Peyer's patch (tissue), 4 donors: ENCODE measurements around the gene TOR1AIP1. TPM values are rescaled to one million over a fixed set of nuclear protein-coding genes. Genes with fewer than 3 reads are reported as not detected.

ENCODE experiments used
- DNase-seq, 3 donors: peaks; one replicate each; pipeline ENCODE4 v3.0.0-alpha.2; 2017 to 2019
- H3K27ac ChIP-seq, 4 donors: fragments of 200-600 bp; sonication (generic); one replicate each; pipeline ENCODE4 v1.5.1; 2016 to 2019
- H3K27me3 ChIP-seq, 2 donors: fragments of 200-600 bp; sonication (generic); one replicate each; pipeline ENCODE4 v1.5.1; 2019
- H3K36me3 ChIP-seq, 3 donors: fragments of 200-600 bp; sonication (generic); one replicate each; pipeline ENCODE4 v1.5.1; 2016 to 2019
- H3K4me1 ChIP-seq, 4 donors: fragments of 200-600 bp; sonication (generic); one replicate each; pipeline ENCODE4 v1.5.1; 2016 to 2019
- H3K4me3 ChIP-seq, 4 donors: fragments of 200-600 bp; sonication (generic); 1 replicate in 3 of 4; 2 replicates in 1 of 4; pipeline ENCODE4 v1.5.1; 2016 to 2019; ENCODE audit warnings: mild to moderate bottlenecking in 1 of 4
- H3K9me3 ChIP-seq, 4 donors: fragments of 200-600 bp; sonication (generic); one replicate each; pipeline ENCODE4 v1.5.1; 2016 to 2019; ENCODE audit warnings: mild to moderate bottlenecking in 1 of 4
- POLR2A ChIP-seq, 2 donors: fragments of 450-650 bp; IDR thresholded peaks; one replicate each; pipeline ENCODE4 v1.5.1; 2017; ENCODE audit warnings: antibody characterized with exemption in 2 of 2, mild to moderate bottlenecking in 2 of 2, moderate library complexity in 2 of 2
- total RNA-seq, 4 donors: library from RNA; depleted of rRNA; stranded (reverse); fragments of >200 nt; gene quantifications; one replicate each; pipeline ENCODE4 v1.1.0, GENCODE V29; 2016
- TF ChIP-seq, protein P1 (sequence below), 6 experiments: fragments of 450-650 bp in 4 of 6; fragments of 200-600 bp in 2 of 6; sonication (generic) in 1 of 6; IDR thresholded peaks; one replicate each; pipeline ENCODE4 v1.5.1; 2017 to 2019; ENCODE audit warnings: antibody characterized with exemption in 6 of 6, mild to moderate bottlenecking in 3 of 6, moderate library complexity in 1 of 6

Gene TOR1AIP1
- total RNA-seq, 4 donors from 2014 or later, result 24.7 to 41.3 (median 30.0) TPM

GRCh38 chr1:179941454-179941853, 59.4 kb downstream of the TOR1AIP1 start:
- Histone ChIP-seq H3K4me3 (no peak overlapping the region), H3K27me3 (no peaks in the 10 kb centered on the region), H3K9me3 (no peaks in the 10 kb centered on the region), H3K27ac (no peak overlapping the region), H3K4me1 (no peaks in the 10 kb centered on the region), H3K36me3 (no peaks in the 10 kb centered on the region)
- no peak for DNase-seq
- TF ChIP-seq POLR2A (IDR thresholded peaks at IDR 0.05), result no peak
- TF ChIP-seq, protein P1, sequence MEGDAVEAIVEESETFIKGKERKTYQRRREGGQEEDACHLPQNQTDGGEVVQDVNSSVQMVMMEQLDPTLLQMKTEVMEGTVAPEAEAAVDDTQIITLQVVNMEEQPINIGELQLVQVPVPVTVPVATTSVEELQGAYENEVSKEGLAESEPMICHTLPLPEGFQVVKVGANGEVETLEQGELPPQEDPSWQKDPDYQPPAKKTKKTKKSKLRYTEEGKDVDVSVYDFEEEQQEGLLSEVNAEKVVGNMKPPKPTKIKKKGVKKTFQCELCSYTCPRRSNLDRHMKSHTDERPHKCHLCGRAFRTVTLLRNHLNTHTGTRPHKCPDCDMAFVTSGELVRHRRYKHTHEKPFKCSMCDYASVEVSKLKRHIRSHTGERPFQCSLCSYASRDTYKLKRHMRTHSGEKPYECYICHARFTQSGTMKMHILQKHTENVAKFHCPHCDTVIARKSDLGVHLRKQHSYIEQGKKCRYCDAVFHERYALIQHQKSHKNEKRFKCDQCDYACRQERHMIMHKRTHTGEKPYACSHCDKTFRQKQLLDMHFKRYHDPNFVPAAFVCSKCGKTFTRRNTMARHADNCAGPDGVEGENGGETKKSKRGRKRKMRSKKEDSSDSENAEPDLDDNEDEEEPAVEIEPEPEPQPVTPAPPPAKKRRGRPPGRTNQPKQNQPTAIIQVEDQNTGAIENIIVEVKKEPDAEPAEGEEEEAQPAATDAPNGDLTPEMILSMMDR (IDR thresholded peaks at IDR 0.05), result no peak

- Histone ChIP-seq H3K27ac (no peak overlapping the region), H3K4me1 (peaks cover 0 to 10% (median 0%) of the 10 kb centered on the region in 4 donors), H3K4me3 (no peak overlapping the region), H3K27me3 (no peaks in the 10 kb centered on the region), H3K9me3 (no peaks in the 10 kb centered on the region), H3K36me3 (no peaks in the 10 kb centered on the region)
- TF ChIP-seq POLR2A (IDR thresholded peaks at IDR 0.05), result no peak
- TF ChIP-seq, protein P1 (IDR thresholded peaks at IDR 0.05), result no peak
- DNase-seq, result no peak
Observed at GRCh38 chr1:179950651-179951050, 68.6 kb downstream of the TOR1AIP1 start.

GRCh38 chr1:179951383-179952144, 69.5 kb downstream of the TOR1AIP1 start:
- peak overlapping the region in 2 of 4 donors; percentile 21 to 39 for H3K27ac ChIP-seq
- no peak for DNase-seq
- H3K36me3 ChIP-seq, result no peaks in the 10 kb centered on the region
- TF ChIP-seq, protein P1 (IDR thresholded peaks at IDR 0.05), result no peak
- TF ChIP-seq POLR2A (IDR thresholded peaks at IDR 0.05), result no peak
- H3K9me3 ChIP-seq, result no peaks in the 10 kb centered on the region
- peaks cover 0 to 13% (median 2%) of the 10 kb centered on the region in 4 donors for H3K4me1 ChIP-seq
- H3K4me3 ChIP-seq, result no peak overlapping the region
- no peaks in the 10 kb centered on the region for H3K27me3 ChIP-seq

DNA sequence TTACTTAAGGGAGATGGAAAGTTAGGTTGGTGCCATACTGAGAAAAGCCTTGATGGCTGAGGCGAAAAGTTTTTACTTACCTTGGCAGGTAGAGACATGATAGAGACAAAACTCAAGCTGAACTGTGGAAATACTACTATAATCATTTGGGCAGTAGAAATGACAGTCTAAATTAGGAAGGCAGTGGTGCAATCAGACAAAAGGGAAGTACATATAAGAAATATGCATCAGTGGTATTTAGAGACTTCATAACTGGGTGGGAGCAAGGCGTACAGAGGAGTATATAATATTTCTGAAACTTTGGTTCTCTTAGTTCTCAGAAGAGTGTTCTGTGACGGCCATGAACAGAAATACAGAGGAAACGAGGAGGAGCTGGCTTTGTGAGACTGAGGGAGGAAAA, 70.1 kb downstream of the TOR1AIP1 start:
- TF ChIP-seq POLR2A (IDR thresholded peaks at IDR 0.05), result no peak
- TF ChIP-seq, protein P1 (IDR thresholded peaks at IDR 0.05), result no peak
- DNase-seq, result no peak
- H3K36me3 ChIP-seq, result no peaks in the 10 kb centered on the region
- H3K4me3 ChIP-seq, result no peak overlapping the region
- H3K27me3 ChIP-seq, result no peaks in the 10 kb centered on the region
- no peaks in the 10 kb centered on the region for H3K9me3 ChIP-seq
- H3K4me1 ChIP-seq, result peaks cover 0 to 17% (median 2%) of the 10 kb centered on the region in 4 donors
- peak overlapping the region in 2 of 4 donors; percentile 21 to 39 for H3K27ac ChIP-seq

- Histone ChIP-seq H3K9me3 (no peaks in the 10 kb centered on the region), H3K36me3 (no peaks in the 10 kb centered on the region), H3K27me3 (no peaks in the 10 kb centered on the region), H3K4me3 (peak overlapping the region; percentile 93 to 97 (median 94)), H3K4me1 (peaks cover 0 to 28% (median 2%) of the 10 kb centered on the region in 4 donors), H3K27ac (peak overlapping the region; percentile 95 to 97 (median 96))
- no peak for TF ChIP-seq POLR2A (IDR thresholded peaks at IDR 0.05)
- TF ChIP-seq, protein P1 (IDR thresholded peaks at IDR 0.05), result peak in 4 of 6 experiments; percentile 17 to 37 (median 32)
- peak in 2 of 3 donors; percentile 53 to 68 for DNase-seq
Observed at GRCh38 chr1:179953974-179954492, 71.9 kb downstream of the TOR1AIP1 start.
